T-helper 17 cell (primary cell): ENCODE results near the gene LDB3. TPM values are rescaled to one million over a fixed set of nuclear protein-coding genes. Genes with fewer than 3 reads are reported as not detected.

Experiments
- ATAC-seq: fragments of 150-1000 bp; cut with Tn5 transposase; 2 replicates; pipeline ENCODE4 v1.10.0; 2021; ENCODE audit warnings: mild to moderate bottlenecking, moderate library complexity
- DNase-seq, 3 donors: peaks; one replicate each; pipeline versions ENCODE4 v3.0.0 to v3.0.0-alpha.2; 2020 to 2021
- H3K9me3 ChIP-seq: one replicate; pipeline ENCODE4 v1.7.0; 2013; ENCODE audit warnings: low read length, mild to moderate bottlenecking; ENCODE audit not compliant: control insufficient read depth, poor library complexity, severe bottlenecking
- H3K27ac Mint-ChIP-seq: one replicate; pipeline ENCODE4 v1.8.0; 2022; ENCODE audit warnings: mild to moderate bottlenecking, moderate library complexity, mixed read lengths
- H3K27me3 Mint-ChIP-seq: one replicate; pipeline ENCODE4 v1.8.0; 2022; ENCODE audit warnings: mixed read lengths
- H3K36me3 Mint-ChIP-seq: one replicate; pipeline ENCODE4 v1.8.0; 2022; ENCODE audit warnings: low read depth, mixed read lengths
- H3K4me1 Mint-ChIP-seq: one replicate; pipeline ENCODE4 v1.8.0; 2022; ENCODE audit warnings: mild to moderate bottlenecking, mixed read lengths
- H3K4me3 Mint-ChIP-seq: one replicate; pipeline ENCODE4 v1.8.0; 2022; ENCODE audit warnings: mild to moderate bottlenecking, moderate library complexity, mixed read lengths
- total RNA-seq, 4 donors: library from RNA in 2 of 4; stranded (reverse) in 2 of 4; gene quantifications; one replicate each; pipeline ENCODE4 v1.2.3 and lab custom pipeline; 2022 to 2026

Gene LDB3, protein sequence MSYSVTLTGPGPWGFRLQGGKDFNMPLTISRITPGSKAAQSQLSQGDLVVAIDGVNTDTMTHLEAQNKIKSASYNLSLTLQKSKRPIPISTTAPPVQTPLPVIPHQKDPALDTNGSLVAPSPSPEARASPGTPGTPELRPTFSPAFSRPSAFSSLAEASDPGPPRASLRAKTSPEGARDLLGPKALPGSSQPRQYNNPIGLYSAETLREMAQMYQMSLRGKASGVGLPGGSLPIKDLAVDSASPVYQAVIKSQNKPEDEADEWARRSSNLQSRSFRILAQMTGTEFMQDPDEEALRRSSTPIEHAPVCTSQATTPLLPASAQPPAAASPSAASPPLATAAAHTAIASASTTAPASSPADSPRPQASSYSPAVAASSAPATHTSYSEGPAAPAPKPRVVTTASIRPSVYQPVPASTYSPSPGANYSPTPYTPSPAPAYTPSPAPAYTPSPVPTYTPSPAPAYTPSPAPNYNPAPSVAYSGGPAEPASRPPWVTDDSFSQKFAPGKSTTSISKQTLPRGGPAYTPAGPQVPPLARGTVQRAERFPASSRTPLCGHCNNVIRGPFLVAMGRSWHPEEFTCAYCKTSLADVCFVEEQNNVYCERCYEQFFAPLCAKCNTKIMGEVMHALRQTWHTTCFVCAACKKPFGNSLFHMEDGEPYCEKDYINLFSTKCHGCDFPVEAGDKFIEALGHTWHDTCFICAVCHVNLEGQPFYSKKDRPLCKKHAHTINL
- total RNA-seq (not detected), total RNA-seq (lab: John Stamatoyannopoulos, UW) (0 to 0.15 reads per million in 2 donors)

DNA sequence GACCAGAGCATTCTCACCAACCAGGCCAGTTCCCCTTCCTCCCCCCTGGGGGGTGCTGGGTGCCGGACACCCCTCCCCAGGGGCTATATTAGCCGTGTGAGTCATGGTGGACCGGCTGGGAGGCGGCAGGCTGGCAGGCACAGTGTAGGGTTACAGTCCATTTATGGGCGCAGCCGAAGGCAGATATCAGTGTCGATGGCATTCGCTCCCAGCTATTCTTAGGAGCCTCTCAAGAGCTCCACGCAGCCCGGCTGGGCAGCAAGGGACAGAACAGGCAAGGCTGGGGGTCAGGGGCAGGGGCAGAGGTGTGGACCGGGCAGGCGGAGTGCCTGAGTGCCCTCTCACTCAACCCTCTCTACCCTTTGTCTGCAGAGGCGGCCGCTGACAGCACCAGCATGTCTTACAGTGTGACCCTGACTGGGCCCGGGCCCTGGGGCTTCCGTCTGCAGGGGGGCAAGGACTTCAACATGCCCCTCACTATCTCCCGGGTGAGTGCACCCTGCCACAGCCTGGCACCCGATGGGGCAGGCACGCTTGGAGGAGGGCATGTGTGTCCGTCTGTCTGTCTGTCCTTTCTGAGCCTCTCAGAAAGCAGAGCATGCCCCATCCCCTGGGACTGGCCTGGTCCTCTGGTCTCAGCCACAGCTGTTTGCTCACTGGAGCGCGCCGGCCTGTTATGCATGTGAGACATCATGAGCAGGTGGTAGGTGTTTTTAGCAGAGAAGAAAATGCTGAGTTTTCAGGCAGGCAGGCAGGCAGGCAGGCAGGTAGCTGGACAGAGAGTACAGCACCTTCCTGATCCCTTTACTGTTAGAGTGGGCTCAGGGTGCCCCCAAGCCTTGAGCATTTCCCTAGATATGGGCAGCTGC lies at the start of gene LDB3:
Gene LDB3 (plus strand): TSS at position 215 of the 869 bp plus-strand sequence. CDS start 181 bp downstream, at position 396.
- Mint-ChIP-seq H3K4me3 (no peak within 1 kb of the TSS), H3K27ac (no peak within 1 kb of the TSS), H3K4me1 (peaks cover 7% of the 10 kb centered on the region), H3K27me3 (peaks cover 4% of the 10 kb centered on the region), H3K36me3 (no peaks in the 10 kb centered on the region)
- no peak for ATAC-seq
- no peaks in the 10 kb centered on the region for H3K9me3 ChIP-seq
- no peak for DNase-seq

DNA sequence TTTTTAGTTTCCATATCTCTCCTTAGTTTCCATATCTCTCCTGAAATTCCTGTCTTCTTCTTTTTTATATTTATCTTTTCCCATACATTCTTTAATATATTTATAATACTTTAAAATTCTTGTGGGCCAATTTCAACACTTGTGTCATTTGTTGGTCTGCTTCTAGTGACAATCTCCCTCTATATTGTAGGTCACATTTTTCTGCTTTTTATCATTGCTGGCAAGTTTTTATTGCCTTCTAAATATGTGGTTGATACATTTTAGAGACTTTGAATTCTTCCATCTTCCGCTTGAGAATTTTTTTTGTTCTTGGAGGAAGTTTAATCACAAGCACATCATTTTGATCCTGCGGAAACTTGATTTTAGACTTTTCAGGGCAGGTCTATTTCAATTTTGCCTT lies 40.0 kb upstream of the LDB3 start:
- Mint-ChIP-seq H3K27me3 (peaks cover 44% of the 10 kb centered on the region), H3K27ac (no peak overlapping the region), H3K4me1 (peaks cover 3% of the 10 kb centered on the region), H3K4me3 (no peak overlapping the region), H3K36me3 (no peaks in the 10 kb centered on the region)
- no peak for ATAC-seq
- no peak for DNase-seq
- no peaks in the 10 kb centered on the region for H3K9me3 ChIP-seq

DNA sequence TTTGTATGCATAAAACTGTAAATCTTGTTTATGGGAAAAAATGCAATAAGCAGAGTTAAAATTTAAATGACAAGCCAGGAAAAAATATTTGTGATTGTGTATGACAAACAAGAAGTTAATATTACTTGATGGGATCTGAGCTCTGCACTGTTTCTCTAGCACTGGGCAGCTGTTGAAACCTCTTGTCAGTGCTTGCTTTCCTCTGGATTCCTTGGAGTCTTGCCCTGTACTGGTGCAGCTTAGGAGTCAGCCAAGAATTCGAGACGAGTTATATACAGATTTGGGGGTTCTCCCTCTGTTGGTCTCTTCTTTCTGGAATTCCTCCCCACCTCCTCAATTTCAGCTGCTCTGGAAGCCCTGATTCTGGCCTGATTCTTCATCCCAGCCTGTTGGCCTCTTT lies 38.2 kb upstream of the LDB3 start:
- no peaks in the 10 kb centered on the region for H3K36me3 Mint-ChIP-seq
- H3K27me3 Mint-ChIP-seq, result peaks cover 60% of the 10 kb centered on the region
- H3K27ac Mint-ChIP-seq, result no peak overlapping the region

DNA sequence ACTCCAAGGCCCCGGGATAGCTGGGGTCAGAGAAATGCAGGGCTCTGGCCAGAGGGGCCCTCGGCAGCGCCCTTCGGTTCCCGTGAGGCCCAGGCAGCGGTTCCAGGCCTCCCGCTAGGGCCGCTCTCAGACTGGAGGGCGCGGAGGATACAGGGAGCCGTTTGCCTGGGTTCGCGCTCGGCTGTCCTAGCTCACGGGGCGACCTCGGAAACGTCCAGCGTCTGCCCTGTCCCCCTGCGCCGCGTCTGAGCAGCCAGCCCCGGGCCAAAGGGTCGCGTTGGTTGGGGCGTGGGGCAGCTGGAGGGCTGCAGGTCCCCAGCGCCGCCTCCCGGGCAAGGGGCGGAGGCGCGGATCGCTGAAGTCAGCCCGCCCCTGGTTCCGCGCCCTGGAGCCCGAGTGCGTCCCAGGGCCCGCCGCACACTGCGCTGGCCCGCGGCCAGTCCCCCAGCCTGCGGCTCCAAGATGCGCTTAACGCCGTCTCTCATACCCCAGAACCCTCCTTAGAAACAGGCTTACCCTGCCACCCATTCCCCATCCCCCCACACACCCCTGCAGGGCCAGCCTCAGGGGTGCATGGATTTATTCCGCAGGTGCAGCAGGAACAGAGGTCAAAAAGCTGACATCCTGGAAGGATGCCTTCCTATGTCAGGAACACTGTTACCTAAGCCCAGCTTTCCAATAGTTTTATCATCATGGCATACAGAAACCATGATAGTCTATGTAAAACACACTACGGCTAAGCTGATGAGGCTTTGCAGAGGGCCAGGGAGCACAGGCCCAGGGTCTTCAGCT lies 36.1 kb upstream of the LDB3 start:
- H3K27me3 Mint-ChIP-seq, result peaks cover 76% of the 10 kb centered on the region
- DNase-seq (no peak), ATAC-seq (no peak)
- H3K27ac Mint-ChIP-seq, result no peak overlapping the region
- no peak overlapping the region for H3K4me3 Mint-ChIP-seq
- H3K4me1 Mint-ChIP-seq, result peaks cover 3% of the 10 kb centered on the region
- H3K36me3 Mint-ChIP-seq, result no peaks in the 10 kb centered on the region
- H3K9me3 ChIP-seq, result no peaks in the 10 kb centered on the region

More for the DNA sequence above, 38.2 kb upstream of the LDB3 start:
- DNase-seq (no peak), ATAC-seq (no peak)
- Mint-ChIP-seq H3K4me3 (no peak overlapping the region), H3K4me1 (peaks cover 3% of the 10 kb centered on the region)
- no peaks in the 10 kb centered on the region for H3K9me3 ChIP-seq

DNA sequence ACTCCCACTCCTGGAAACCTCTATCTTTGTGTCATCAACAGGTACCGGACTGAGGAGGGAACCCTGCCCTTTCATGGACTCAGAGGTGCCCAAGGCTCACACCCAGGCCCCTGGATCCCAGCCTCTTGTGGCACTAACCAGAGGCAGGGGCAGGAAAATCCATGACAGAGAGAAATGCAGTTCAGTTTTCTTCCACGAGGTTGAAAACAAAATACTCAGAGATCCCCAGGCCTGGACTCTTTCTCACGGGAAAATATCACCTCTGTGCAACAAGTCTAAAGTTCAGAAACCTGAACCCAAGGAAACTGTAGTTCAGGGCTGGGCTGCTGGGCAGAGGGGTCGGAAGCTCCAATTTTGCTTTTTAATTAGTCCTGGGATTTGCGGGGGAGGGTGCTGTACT lies 35.4 kb upstream of the LDB3 start:
- H3K27me3 Mint-ChIP-seq, result peaks cover 72% of the 10 kb centered on the region
- H3K9me3 ChIP-seq, result no peaks in the 10 kb centered on the region
- H3K36me3 Mint-ChIP-seq, result no peaks in the 10 kb centered on the region
- no peak overlapping the region for H3K27ac Mint-ChIP-seq
- DNase-seq, result no peak
- H3K4me1 Mint-ChIP-seq, result peaks cover 3% of the 10 kb centered on the region
- ATAC-seq, result no peak
- peak overlapping the region; percentile 33 for H3K4me3 Mint-ChIP-seq

DNA sequence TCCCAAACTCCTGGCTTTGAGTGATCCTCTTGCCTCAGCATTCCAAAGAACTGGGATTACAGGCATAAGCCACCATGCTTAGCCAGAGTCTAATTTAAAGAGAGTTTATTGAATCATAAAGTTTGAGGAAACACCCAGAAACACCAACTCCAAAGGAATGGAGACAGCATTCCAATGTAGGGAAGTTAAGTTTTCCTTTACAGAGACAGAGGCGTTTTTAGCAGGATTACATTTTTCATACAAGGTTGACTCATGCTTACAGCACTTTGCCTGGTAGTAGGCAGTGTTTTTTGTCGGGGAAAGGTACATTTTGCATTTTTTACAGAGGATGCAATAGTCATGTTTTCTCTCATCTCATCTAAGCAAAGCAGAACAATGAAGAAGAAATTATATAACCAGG lies 32.9 kb upstream of the LDB3 start:
- no peak for ATAC-seq
- Mint-ChIP-seq H3K27ac (no peak overlapping the region), H3K4me1 (no peaks in the 10 kb centered on the region), H3K27me3 (peaks cover 68% of the 10 kb centered on the region), H3K36me3 (no peaks in the 10 kb centered on the region), H3K4me3 (no peak overlapping the region)
- no peak for DNase-seq
- H3K9me3 ChIP-seq, result no peaks in the 10 kb centered on the region

DNA sequence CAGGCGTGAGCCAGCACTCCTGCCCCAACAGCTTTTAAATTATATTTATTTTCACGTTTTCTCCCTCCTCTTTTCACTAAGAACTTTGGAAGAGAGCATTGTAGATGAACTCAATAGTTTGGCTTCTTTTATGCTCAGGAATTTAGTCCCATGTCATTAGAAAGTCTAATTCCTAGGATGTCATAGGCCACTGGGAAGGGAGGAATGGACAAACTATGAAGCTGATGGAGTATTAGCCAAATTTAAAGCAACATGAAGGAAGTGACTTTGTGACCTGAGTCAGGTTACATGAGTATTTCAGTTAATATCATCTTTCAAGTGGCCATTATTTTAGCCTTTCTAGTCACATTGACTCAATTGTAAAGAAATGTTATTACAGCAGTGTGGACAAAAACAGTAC lies 32.0 kb upstream of the LDB3 start:
- ATAC-seq, result no peak
- H3K36me3 Mint-ChIP-seq, result no peaks in the 10 kb centered on the region

DNA sequence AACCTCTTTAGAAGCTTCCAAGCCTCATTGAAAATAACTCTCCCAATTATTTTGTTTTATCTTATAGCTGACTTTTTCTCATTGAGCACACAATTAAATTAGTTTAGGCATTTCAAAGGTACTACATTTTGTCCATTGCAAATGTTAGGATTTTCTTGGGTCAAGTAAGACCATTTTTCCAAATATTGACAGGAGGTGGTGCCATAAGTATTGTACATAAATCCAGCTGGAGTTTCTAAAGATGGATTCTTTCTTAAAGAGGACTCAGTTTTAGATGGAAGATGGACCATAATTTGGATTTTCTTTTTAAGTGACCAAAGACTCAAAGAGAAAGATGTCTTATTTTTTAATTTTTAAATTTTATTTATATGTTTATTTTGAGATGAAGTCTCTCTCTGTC lies 26.3 kb upstream of the LDB3 start:
- DNase-seq (no peak), ATAC-seq (no peak)
- Mint-ChIP-seq H3K27ac (no peak overlapping the region), H3K36me3 (no peaks in the 10 kb centered on the region), H3K4me1 (peaks cover 6% of the 10 kb centered on the region), H3K27me3 (peaks cover 15% of the 10 kb centered on the region), H3K4me3 (no peak overlapping the region)
- H3K9me3 ChIP-seq, result no peaks in the 10 kb centered on the region

More for the DNA sequence above, 32.0 kb upstream of the LDB3 start:
- H3K9me3 ChIP-seq, result no peaks in the 10 kb centered on the region
- DNase-seq, result no peak
- Mint-ChIP-seq H3K27me3 (peaks cover 64% of the 10 kb centered on the region), H3K4me1 (no peaks in the 10 kb centered on the region), H3K27ac (no peak overlapping the region), H3K4me3 (no peak overlapping the region)

DNA sequence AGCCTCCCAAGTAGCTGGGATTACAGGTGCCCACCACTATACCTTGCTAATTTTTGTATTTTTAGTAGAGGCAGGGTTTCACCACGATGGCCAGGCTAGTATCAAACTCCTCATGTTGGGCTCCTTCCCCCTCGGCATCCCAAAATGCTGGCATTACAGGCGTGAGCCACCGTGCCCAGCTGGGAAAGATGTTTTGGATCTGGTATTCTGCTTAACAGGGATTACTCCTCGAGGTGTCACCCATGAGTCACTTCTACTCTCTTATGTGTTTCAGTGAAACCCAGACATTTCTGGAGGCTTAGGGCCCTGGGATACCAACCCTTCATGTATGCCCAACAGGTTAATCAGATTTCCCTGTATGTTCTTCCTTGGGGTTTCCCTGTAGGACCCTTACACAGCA lies 25.8 kb upstream of the LDB3 start:
- no peak overlapping the region for H3K27ac Mint-ChIP-seq
- ATAC-seq (no peak), DNase-seq (no peak)
- peaks cover 15% of the 10 kb centered on the region for H3K27me3 Mint-ChIP-seq
- peaks cover 6% of the 10 kb centered on the region for H3K4me1 Mint-ChIP-seq
- H3K36me3 Mint-ChIP-seq, result no peaks in the 10 kb centered on the region
- no peaks in the 10 kb centered on the region for H3K9me3 ChIP-seq
- no peak overlapping the region for H3K4me3 Mint-ChIP-seq

DNA sequence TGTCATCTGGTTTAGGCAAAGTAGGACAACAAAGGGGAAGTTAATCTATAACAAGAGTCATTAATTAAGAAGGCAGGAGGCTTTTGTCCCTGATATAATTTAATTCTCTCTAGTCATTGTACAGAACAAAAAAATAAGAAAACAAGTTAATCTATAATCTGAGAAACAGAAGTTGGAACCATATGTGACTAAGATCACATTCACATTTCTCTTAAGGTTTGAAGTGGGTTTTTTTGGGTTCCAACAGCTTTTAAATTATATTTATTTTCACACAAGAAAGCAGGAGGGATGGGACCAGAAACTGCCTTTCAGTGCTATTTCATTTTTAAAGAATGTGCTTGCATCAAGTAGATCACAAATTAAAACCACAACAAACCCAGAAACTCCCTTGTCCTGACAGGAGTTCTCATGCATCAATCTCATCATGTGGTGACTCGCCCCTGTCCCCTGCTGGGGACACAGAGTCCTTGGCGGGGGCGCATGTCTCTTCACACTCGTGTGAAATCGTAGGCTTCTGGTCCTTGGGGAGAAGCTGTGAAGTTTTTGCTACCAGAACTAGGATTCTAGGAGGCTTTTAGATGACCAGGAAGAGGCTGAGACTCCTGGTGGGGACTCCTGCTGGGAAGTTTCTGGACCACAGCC lies 24.0 kb upstream of the LDB3 start:
- H3K9me3 ChIP-seq, result no peaks in the 10 kb centered on the region
- Mint-ChIP-seq H3K4me1 (peaks cover 6% of the 10 kb centered on the region), H3K27ac (no peak overlapping the region), H3K27me3 (peaks cover 9% of the 10 kb centered on the region), H3K36me3 (no peaks in the 10 kb centered on the region), H3K4me3 (no peak overlapping the region)
- ATAC-seq, result no peak
- no peak for DNase-seq

DNA sequence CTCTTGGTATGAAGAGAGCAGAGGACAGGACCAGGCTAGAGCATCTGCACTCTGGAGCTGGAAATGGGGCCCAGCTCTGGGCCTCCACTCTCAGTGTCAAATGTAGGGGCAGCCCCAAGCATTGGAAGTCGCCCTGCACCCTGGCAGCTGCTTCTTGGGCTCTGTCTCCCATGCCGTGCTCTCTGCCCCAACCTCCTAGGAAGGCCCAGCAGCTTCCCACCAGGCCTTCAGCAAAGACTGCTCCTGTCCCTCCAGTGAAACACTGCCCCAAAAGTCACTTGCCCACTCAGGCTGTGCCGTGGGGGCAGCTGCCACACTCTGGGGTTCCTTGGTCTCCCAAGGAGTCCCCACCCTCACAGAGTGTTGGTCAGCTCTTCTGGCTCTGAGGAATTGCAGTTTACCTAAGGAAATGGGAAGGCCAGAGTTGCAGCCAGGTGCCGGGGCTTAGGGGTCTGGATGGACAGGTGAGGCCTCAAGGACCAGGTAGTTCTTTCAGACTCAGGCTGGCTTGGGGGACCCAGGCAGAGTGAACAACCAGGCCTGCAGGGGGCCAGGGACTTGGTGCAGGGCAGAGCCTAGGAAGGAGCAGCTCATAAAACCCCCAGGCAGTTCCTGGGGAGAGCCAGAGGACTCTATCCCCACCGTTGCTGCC lies 23.4 kb upstream of the LDB3 start:
- Mint-ChIP-seq H3K27me3 (peaks cover 6% of the 10 kb centered on the region), H3K4me3 (no peak overlapping the region), H3K36me3 (no peaks in the 10 kb centered on the region), H3K27ac (no peak overlapping the region), H3K4me1 (peaks cover 6% of the 10 kb centered on the region)
- no peaks in the 10 kb centered on the region for H3K9me3 ChIP-seq
- no peak for ATAC-seq
- DNase-seq, result no peak
